Measurements from ENCODE around the gene ANAPC2.

DNA sequence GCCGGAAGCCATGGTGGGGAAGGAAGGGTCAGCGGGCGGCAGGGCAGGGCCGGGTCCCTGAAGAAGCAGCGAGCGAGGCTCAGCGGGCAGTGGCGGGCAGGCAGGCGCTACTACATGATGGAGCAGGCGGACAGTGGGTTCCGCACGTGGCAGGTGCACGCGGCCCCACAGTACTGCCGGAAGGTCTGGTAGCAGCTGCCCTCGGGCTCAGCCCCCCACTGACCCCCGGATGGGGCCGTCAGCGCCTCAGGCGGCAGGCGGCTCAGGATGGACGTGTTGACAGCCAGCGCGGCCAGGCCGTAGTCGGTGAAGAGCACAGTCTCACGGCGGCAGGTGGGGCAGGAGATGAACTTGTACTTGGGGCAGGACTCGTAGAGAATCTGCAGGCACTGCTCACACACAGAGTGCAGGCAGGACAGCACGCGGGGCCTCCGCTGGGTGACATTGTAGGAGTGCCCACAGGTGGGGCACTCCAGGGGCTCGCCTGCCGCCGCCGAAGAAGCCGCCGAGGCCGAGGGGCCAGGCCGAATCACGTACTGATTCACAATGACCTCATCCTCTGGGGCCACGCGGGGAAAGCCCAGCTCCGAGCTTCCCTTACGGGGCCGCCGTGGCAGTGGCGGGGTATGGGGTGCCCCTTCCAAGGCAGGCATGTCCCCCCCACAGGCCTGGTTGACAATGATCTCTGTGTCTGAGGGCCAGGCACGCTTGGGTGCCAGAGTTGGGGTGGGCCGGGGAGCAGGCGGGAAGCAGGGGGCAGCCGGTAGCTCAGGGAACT, 32.1 kb upstream of the ANAPC2 start:
- TF ChIP-seq, protein P1, sequence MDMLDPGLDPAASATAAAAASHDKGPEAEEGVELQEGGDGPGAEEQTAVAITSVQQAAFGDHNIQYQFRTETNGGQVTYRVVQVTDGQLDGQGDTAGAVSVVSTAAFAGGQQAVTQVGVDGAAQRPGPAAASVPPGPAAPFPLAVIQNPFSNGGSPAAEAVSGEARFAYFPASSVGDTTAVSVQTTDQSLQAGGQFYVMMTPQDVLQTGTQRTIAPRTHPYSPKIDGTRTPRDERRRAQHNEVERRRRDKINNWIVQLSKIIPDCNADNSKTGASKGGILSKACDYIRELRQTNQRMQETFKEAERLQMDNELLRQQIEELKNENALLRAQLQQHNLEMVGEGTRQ (IDR thresholded peaks at IDR 0.05): no peak
- TF ChIP-seq POLR2A (IDR thresholded peaks at IDR 0.05; ENCODE audit: low read length): no peak
- no peak for TF ChIP-seq MAFK (IDR thresholded peaks at IDR 0.05; ENCODE audit: partially characterized antibody)
- TF ChIP-seq, protein P2, sequence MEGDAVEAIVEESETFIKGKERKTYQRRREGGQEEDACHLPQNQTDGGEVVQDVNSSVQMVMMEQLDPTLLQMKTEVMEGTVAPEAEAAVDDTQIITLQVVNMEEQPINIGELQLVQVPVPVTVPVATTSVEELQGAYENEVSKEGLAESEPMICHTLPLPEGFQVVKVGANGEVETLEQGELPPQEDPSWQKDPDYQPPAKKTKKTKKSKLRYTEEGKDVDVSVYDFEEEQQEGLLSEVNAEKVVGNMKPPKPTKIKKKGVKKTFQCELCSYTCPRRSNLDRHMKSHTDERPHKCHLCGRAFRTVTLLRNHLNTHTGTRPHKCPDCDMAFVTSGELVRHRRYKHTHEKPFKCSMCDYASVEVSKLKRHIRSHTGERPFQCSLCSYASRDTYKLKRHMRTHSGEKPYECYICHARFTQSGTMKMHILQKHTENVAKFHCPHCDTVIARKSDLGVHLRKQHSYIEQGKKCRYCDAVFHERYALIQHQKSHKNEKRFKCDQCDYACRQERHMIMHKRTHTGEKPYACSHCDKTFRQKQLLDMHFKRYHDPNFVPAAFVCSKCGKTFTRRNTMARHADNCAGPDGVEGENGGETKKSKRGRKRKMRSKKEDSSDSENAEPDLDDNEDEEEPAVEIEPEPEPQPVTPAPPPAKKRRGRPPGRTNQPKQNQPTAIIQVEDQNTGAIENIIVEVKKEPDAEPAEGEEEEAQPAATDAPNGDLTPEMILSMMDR (IDR thresholded peaks at IDR 0.05): no peak
